ENCODE results near the gene EMC6. TPM values are rescaled to one million over a fixed set of nuclear protein-coding genes. Genes with fewer than 3 reads are reported as not detected.

EMC6 gene
- total and polyA plus RNA-seq, 2 of the 4 experiments (the other 2 are of a cell fraction), result 10.9 to 80.5 TPM

- H4K5ac ChIP-seq (ENCODE audit: low read depth, low read length), result no peak overlapping the region
- TF ChIP-seq MAZ (IDR thresholded peaks at IDR 0.05; ENCODE audit: borderline replicate concordance, low read depth, low read length) (no peak), RCOR1 (IDR thresholded peaks at IDR 0.05; ENCODE audit: insufficient replicate concordance, low read length) (no peak), BHLHE40 (IDR thresholded peaks at IDR 0.05; ENCODE audit: low read depth, low read length) (no peak), NFE2L2 (IDR thresholded peaks at IDR 0.05; ENCODE audit: low read depth, low read length) (no peak), ELK1 (IDR thresholded peaks at IDR 0.05; ENCODE audit: borderline replicate concordance, low read depth, low read length) (no peak), MAFK (IDR thresholded peaks at IDR 0.05; ENCODE audit: low read depth, low read length) (no peak), CEBPB (IDR thresholded peaks at IDR 0.05; ENCODE audit: low read depth, low read length) (no peak), SMC3 (IDR thresholded peaks at IDR 0.05; ENCODE audit: low read depth, low read length) (no peak), CHD1 (IDR thresholded peaks at IDR 0.05; ENCODE audit: low read depth, low read length) (no peak), RAD21 (IDR thresholded peaks at IDR 0.05; ENCODE audit: low read length) (no peak), RFX5 (IDR thresholded peaks at IDR 0.05; ENCODE audit: low read depth, low read length) (no peak)
- TF ChIP-seq, protein P1, sequence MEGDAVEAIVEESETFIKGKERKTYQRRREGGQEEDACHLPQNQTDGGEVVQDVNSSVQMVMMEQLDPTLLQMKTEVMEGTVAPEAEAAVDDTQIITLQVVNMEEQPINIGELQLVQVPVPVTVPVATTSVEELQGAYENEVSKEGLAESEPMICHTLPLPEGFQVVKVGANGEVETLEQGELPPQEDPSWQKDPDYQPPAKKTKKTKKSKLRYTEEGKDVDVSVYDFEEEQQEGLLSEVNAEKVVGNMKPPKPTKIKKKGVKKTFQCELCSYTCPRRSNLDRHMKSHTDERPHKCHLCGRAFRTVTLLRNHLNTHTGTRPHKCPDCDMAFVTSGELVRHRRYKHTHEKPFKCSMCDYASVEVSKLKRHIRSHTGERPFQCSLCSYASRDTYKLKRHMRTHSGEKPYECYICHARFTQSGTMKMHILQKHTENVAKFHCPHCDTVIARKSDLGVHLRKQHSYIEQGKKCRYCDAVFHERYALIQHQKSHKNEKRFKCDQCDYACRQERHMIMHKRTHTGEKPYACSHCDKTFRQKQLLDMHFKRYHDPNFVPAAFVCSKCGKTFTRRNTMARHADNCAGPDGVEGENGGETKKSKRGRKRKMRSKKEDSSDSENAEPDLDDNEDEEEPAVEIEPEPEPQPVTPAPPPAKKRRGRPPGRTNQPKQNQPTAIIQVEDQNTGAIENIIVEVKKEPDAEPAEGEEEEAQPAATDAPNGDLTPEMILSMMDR (conservative IDR thresholded peaks at IDR 0.05; ENCODE audit: low read depth, low read length), result no peak
- TF ChIP-seq, protein P2, sequence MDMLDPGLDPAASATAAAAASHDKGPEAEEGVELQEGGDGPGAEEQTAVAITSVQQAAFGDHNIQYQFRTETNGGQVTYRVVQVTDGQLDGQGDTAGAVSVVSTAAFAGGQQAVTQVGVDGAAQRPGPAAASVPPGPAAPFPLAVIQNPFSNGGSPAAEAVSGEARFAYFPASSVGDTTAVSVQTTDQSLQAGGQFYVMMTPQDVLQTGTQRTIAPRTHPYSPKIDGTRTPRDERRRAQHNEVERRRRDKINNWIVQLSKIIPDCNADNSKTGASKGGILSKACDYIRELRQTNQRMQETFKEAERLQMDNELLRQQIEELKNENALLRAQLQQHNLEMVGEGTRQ (IDR thresholded peaks at IDR 0.05; ENCODE audit: low read depth, low read length), result no peak
- no peak overlapping the region for H2BK5ac ChIP-seq (ENCODE audit: low read depth, low read length, poor library complexity, severe bottlenecking)
- no peak for ATAC-seq (ENCODE audit: low read depth)
- no peak overlapping the region for H4K8ac ChIP-seq (ENCODE audit: low read depth in 2 of 2, low read length in 2 of 2)
- H3K56ac ChIP-seq (ENCODE audit: extremely low read depth, insufficient read depth, low read length), result no peak overlapping the region
- no peaks in the 10 kb centered on the region for H3K79me1 ChIP-seq (ENCODE audit: low read depth in 1 of 2, low read length in 2 of 2)
- peaks cover 2% of the 10 kb centered on the region; the same call in 1 of the 2 replicates for H3K4me1 ChIP-seq (ENCODE audit: control insufficient read depth, insufficient read depth, low read length)
- H2BK120ac ChIP-seq (ENCODE audit: low read depth, low read length), result no peak overlapping the region
- H3K18ac ChIP-seq (ENCODE audit: low read depth, low read length), result no peak overlapping the region
- no peak overlapping the region for H3K4me2 ChIP-seq (ENCODE audit: low read depth, low read length)
- H3K23ac ChIP-seq (ENCODE audit: low read depth, low read length), result no peak overlapping the region
- H4K20me1 ChIP-seq (ENCODE audit: insufficient read depth, low read length), result no peaks in the 10 kb centered on the region
- H2AK9ac ChIP-seq (replicated peaks; ENCODE audit: low read depth, low read length, poor library complexity), result no peak overlapping the region
- intact Hi-C loops (cut with micrococcal nuclease) (no loop called here), dilution Hi-C loops (cut with HindIII; ENCODE audit: low sequenced_read_pairs, unreplicated experiment) (no loop called here), in situ Hi-C loops (cut with MboI; ENCODE audit: low sequenced_read_pairs) (no loop called here)
- POLR2A ChIA-PET (ENCODE audit: unreplicated experiment), result no interaction called here
- H2BK20ac ChIP-seq (ENCODE audit: low read depth, low read length), result no peak overlapping the region
- H2AFZ ChIP-seq (replicated peaks; ENCODE audit: low read length, poor library complexity), result no peak overlapping the region
- CTCF ChIA-PET, result interaction anchor here (0.6 kb wide), 1 partner anchor 79 kb away, joined by 7 read pairs; no protein-coding TSS in a partner anchor
- no peak overlapping the region for H3K4me3 ChIP-seq (ENCODE audit: insufficient read depth, low read depth, low read length)
- H3K27me3 ChIP-seq (ENCODE audit: control insufficient read depth, insufficient read depth, low read length), result no peaks in the 10 kb centered on the region
- H3K9ac ChIP-seq (ENCODE audit: low read depth, low read length), result no peak overlapping the region
- BruUV-seq (replicated peaks), result no TSS peak
- no CpG with 5 or more reads among the region's 3 CpGs for WGBS, 2 experiments (ENCODE audit: extremely low coverage in 2 of 2, insufficient read length in 1 of 2)
- no peak overlapping the region for H4K91ac ChIP-seq (ENCODE audit: insufficient read depth, low read depth, low read length)
- H2AK5ac ChIP-seq (ENCODE audit: low read depth, low read length), result no peak overlapping the region
- H3K36me3 ChIP-seq (ENCODE audit: control insufficient read depth, insufficient read depth, low read length), result peaks cover 11% of the 10 kb centered on the region
- no peak for DNase-seq
- no peak overlapping the region for H3K4ac ChIP-seq (ENCODE audit: low read depth, low read length)
- no peak overlapping the region for H3K14ac ChIP-seq (replicated peaks; ENCODE audit: low read depth, low read length)
- H2BK15ac ChIP-seq (ENCODE audit: low read depth, low read length), result no peak overlapping the region
- H3K9me1 ChIP-seq (ENCODE audit: insufficient read depth, low read length), result no peaks in the 10 kb centered on the region; the same call in 1 of the 2 replicates
- no peaks in the 10 kb centered on the region for H3K9me3 ChIP-seq (ENCODE audit: control insufficient read depth, insufficient read depth, low read length)
- no peak overlapping the region for H3K27ac ChIP-seq (ENCODE audit: insufficient read depth, low read length)
Measured at GRCh38 chr17:3708366-3708765, 39.8 kb downstream of the EMC6 start.
